NCI-H2107 treated with DMSO at 0.1 percent for 48 hours (cell line): ENCODE measurements around the gene TXN.
"Not testable (repeated sequence)": the region's sequence is repeated elsewhere in the genome, so short reads cannot be mapped to it uniquely, and the experiment has no call there.

Experiments used
- DNase-seq: peaks from one replicate; lab custom pipeline; 2025; ENCODE audit not compliant: unreplicated experiment; lab: John Stamatoyannopoulos, UW

TXN gene

GRCh38 chr9:110257956-110258355, 1.6 kb upstream of the TXN start:
- no peak for DNase-seq

- no peak for DNase-seq
Observed at GRCh38 chr9:110257097-110257841, 962 bp upstream of the TXN start.

- no peak for DNase-seq
Observed at GRCh38 chr9:110255463-110256379, 586 bp downstream of the TXN start.

GRCh38 chr9:110255034-110255462, 1.3 kb downstream of the TXN start:
- no peak for DNase-seq

- DNase-seq = no peak
Observed at GRCh38 chr9:110254500-110254899, 1.8 kb downstream of the TXN start.

DNA sequence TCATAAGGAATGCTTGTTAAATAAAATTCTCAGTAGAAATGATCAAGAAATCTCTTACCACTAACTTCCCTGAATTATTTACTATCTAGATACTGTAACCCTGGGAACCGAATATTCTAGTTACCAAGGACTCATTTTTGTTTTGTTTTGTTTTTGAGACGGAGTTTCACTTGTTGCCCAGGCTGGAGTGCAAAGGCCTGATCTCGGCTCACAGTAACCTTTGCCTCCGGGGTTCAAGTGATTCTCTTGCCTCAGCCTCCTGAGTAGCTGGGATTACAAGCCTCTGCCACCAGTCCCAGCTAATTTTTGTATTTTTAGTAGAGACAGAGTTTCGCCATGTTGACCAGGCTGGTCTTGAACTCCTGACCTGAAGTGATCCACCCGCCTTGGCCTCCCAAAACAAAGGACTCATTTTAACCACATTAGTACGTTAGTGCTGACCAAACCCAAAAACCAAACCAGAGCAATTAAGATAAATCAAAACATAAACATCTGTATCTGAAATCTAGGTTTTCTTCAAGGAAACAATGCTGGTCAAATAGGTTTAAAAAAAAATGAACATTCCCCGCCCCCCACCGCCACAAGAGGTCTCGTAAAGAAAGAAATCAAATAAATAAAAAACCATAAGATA, 3.7 kb downstream of the TXN start:
- DNase-seq = no peak

- DNase-seq = not testable (repeated sequence)
Observed at GRCh38 chr9:110251770-110252169, 4.5 kb downstream of the TXN start.

DNA sequence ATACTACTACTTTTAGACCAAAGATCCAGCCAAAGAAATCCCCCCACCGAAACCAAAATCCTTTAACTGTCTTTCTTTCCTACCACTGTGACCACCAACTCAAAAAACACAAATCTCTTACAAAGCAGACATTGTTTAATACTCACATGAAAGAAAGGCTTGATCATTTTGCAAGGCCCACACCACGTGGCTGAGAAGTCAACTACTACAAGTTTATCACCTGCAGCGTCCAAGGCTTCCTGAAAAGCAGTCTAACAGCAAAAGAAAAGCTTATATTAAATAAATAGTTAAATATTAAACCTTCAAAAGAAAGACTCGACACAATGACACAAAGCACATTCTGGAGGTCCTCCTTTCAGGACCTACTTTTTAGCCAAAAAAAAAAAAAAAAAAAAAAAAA, 5.1 kb downstream of the TXN start:
- no peak for DNase-seq

DNA sequence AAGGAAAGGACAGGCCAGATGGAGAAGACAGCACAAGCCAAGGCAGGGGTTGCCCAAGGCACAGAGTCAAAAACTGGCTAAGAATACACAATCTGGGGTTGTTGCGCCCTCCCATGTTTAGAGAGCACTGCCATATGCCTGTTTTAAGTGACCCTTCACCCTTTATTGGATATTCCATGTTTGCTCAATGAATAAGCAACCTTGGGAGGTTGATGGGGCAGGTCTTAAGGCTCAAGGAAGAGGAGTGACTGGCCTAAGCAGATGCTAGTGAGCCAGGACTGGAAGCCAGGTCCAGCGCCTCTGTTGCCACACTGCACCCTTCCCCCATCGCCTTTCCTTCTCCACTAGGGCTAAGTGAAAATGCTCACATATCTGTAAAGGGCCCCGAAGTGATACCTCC, 6.7 kb downstream of the TXN start:
- DNase-seq = no peak

GRCh38 chr9:110248361-110248760, 7.9 kb downstream of the TXN start:
- DNase-seq = no peak

GRCh38 chr9:110246214-110246613, 10.1 kb downstream of the TXN start:
- DNase-seq = no peak

DNA sequence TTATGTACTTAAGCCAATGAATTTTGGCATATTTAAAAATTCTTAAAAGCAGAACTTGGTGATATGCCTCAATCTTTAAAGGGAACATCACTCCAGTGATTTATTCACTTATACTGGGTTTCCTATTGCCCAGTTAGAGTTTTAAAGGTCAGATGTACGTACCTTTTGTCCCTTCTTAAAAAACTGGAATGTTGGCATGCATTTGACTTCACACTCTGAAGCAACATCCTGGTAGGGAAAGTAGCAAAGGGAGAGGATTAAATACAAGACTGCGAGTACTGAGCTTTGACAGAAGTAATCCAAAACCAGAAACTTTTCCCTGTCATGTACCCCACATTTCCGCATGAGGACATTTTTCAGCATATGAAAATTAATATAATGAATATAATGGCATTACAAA, 11.7 kb downstream of the TXN start:
- no peak for DNase-seq

GRCh38 chr9:110241858-110242321, 14.4 kb downstream of the TXN start:
- DNase-seq = no peak

GRCh38 chr9:110241260-110241857, 14.9 kb downstream of the TXN start:
- DNase-seq = no peak

DNA sequence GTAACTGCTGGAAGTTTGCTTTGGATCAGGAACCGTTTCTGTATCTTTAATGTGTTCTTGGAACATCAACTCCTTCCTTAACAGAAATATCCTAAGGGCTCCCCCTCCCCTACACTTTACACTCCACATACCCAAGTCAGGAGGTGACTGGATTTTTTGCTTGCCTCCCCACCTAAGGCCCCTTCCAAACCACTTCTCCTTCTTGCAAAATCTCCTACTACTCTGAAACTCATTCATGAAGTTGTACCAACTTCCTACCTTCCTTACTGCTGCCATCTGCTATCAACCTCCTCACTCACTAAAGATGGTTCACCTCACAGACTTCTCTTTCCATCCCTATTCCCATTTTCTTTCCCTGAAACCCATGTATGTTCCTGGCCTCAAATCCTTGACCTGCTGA, 16.1 kb downstream of the TXN start:
- DNase-seq = no peak

DNA sequence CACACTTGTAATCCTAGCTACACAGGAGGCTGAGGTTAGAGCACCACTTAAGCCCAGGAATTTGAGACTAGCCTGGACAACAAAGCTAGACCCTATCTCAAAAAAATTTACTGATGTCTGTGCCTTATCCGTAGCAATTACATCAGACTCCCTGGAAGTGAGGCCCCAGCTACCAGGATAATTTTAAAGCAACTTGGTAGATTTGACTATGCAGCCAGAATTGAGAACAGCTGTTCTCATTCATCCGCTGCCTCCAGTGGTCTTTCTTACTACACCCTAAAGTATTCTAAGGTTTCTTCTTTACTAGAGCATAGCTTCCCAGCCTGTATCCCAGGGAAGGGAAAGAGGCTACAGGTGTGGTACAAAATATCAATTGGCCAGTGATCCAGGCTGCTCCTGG, 28.0 kb downstream of the TXN start:
- DNase-seq = no peak

DNA sequence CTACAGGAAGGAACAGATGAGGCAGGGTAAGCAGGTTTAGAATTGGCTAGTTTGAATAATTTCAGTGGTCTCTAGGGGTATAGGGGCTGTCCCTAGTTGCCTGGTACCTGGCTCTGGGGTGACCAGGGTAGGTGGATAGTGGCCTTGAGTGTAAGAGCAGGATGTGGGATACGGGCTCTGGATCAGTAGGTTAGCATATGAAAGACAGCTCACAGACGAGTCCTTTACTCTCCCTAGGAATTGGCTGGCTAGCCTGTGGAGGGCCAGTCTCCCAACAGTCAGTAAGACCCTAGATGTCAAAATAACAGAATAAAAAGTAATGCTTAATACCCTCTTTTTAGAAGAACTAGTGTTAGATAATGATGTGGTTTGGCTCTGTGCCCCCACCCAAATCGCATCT, 31.7 kb downstream of the TXN start:
- DNase-seq = no peak

DNA sequence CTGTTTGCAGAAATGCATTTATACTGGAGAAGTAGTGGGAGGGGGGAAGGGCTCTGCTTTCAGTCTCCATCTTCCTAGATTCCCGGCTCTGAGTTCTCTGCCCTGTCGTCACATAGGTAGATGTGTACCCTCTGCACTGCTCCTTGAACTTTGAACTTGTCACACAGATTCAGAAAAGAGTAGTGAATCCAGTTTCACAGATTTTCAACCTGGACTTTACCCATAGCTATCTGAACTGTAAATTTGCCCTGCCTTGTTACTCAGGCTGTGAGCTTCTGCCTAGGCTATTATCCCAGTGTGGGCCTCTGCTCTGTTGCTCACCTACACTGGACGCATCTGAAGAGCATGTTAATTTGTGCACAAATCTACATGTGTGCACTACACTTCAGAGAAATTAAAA, 35.5 kb downstream of the TXN start:
- DNase-seq = no peak

DNA sequence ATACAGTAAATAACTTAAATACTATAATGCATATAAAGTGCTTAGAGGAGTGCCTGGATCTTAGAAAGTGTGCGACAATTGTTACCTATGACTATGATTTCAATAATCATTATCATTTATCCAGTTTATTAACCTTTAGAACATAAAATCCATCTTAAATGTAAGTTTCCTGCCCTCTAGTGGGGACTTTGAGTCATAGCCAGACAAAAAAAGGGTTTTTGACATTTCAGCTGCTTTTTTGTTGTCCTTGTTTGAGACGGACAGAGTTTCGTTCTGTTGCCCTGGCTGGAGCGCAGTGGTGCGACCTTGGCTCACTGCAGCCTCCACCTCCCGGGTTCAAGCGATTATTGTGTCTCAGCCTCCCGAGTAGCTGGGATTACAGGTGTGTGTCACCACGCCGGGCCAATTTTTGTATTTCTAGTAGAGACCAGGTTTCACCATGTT, 38.6 kb downstream of the TXN start:
- peak; percentile 33 for DNase-seq

DNA sequence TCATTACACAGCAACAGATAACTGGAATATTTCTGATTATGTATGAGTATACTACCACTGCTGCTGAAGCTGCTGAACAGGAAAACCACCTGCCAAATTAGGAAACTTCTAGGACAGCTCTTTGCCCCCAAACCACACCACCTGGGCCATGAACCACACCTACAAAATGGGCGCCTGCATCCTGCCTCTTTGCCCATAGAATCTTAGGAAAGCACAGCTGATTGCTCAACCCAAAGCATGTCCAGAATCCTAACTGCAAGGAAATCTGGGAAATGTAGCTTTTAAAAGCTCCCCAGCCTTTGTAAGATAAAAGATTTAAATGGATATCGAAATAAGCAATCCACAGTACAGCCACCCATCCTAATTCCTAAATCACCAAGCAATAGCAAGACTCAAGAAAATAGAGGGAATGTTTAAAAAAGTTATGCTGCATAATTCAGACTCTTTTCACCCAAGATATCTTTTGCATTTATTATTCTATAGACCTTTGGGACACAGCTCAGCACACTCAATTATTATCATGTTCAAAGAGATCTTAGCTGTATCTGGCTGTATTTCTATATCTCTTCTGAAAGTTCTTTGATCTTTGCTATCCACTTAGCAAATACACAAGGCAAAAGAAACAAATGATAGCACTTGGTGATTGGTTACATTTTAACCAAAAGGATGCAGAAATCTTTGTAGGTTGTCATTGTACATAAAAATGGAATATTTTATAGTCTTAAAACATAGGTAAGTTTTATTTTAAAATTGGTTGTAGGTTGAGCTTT, 41.5 kb downstream of the TXN start:
- DNase-seq = no peak
